GM23338 (cell line): ENCODE measurements around the gene TMEM8B. TPM values are rescaled to one million over a fixed set of nuclear protein-coding genes. Genes with fewer than 3 reads are reported as not detected.

Experiments
- CREB1 ChIP-seq: fragments of 250-450 bp; sonication (Bioruptor Pico); IDR thresholded peaks from 2 replicates; pipeline ENCODE4 v1.5.0; 2020; ENCODE audit warnings: low read depth, mild to moderate bottlenecking, moderate library complexity
- EZH2 ChIP-seq: fragments of 200-600 bp; sonication (generic); IDR thresholded peaks from one replicate; pipeline ENCODE4 v1.8.0; 2017; ENCODE audit warnings: antibody characterized with exemption, mild to moderate bottlenecking, low read depth; ENCODE audit not compliant: unreplicated experiment
- NANOG ChIP-seq: IDR thresholded peaks from 2 replicates; pipeline ENCODE4 v1.6.1; 2016; ENCODE audit warnings: antibody characterized with exemption, borderline replicate concordance
- STAT1 ChIP-seq: IDR thresholded peaks from one replicate; pipeline ENCODE4 v1.6.1; 2016; ENCODE audit warnings: antibody characterized with exemption; ENCODE audit not compliant: unreplicated experiment
- ZNF114 ChIP-seq: fragments of 250-450 bp; sonication (Bioruptor Pico); IDR thresholded peaks from 2 replicates; pipeline ENCODE4 v1.5.0; 2020; ENCODE audit warnings: mild to moderate bottlenecking, moderate library complexity
- polyA plus RNA-seq: library from polyadenylated mRNA; unstranded; fragments of >200 nt; fragmentation: Nextera tagmentation; extraction: Ambion mirVana; gene quantifications from 2 replicates; pipeline ENCODE4 v1.2.1, GENCODE V29; 2016
- total RNA-seq: library from RNA; depleted of rRNA; stranded (reverse); fragments of >200 nt; shearing (Covaris generic); gene quantifications from 2 replicates; pipeline ENCODE4 v1.2.3, GENCODE V29; 2014
- TF ChIP-seq, protein P1 (sequence below): fragments of 250-450 bp; sonication (Bioruptor Pico); IDR thresholded peaks from 2 replicates; pipeline ENCODE4 v1.5.0; 2020; ENCODE audit warnings: mild to moderate bottlenecking, moderate library complexity
- TF ChIP-seq, protein P2 (sequence below): IDR thresholded peaks from 2 replicates; pipeline ENCODE4 v1.6.1; 2016; ENCODE audit warnings: antibody characterized with exemption
- TF ChIP-seq, protein P3 (sequence below): IDR thresholded peaks from one replicate; pipeline ENCODE4 v1.6.1; 2018; ENCODE audit warnings: antibody characterized with exemption; ENCODE audit not compliant: unreplicated experiment

Gene TMEM8B
- total and polyA plus RNA-seq, 2 experiments from 2014 or later: 4.2 to 5.5 TPM

DNA sequence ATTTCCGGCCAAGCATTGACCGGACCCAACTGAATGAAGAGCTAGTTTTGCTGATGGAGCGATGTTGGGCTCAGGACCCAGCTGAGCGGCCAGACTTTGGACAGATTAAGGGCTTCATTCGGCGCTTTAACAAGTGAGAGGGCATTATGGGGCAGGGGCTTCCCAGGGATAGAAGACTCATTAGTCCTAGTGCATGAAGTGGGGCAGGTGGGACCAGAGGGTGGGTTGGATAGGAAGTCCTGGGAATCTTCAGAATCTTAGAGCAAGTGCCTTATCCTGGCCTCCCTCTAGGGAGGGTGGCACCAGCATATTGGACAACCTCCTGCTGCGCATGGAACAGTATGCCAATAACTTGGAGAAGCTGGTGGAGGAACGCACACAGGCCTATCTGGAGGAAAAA, 22.9 kb upstream of the TMEM8B start (continued):
- TF ChIP-seq, protein P1, sequence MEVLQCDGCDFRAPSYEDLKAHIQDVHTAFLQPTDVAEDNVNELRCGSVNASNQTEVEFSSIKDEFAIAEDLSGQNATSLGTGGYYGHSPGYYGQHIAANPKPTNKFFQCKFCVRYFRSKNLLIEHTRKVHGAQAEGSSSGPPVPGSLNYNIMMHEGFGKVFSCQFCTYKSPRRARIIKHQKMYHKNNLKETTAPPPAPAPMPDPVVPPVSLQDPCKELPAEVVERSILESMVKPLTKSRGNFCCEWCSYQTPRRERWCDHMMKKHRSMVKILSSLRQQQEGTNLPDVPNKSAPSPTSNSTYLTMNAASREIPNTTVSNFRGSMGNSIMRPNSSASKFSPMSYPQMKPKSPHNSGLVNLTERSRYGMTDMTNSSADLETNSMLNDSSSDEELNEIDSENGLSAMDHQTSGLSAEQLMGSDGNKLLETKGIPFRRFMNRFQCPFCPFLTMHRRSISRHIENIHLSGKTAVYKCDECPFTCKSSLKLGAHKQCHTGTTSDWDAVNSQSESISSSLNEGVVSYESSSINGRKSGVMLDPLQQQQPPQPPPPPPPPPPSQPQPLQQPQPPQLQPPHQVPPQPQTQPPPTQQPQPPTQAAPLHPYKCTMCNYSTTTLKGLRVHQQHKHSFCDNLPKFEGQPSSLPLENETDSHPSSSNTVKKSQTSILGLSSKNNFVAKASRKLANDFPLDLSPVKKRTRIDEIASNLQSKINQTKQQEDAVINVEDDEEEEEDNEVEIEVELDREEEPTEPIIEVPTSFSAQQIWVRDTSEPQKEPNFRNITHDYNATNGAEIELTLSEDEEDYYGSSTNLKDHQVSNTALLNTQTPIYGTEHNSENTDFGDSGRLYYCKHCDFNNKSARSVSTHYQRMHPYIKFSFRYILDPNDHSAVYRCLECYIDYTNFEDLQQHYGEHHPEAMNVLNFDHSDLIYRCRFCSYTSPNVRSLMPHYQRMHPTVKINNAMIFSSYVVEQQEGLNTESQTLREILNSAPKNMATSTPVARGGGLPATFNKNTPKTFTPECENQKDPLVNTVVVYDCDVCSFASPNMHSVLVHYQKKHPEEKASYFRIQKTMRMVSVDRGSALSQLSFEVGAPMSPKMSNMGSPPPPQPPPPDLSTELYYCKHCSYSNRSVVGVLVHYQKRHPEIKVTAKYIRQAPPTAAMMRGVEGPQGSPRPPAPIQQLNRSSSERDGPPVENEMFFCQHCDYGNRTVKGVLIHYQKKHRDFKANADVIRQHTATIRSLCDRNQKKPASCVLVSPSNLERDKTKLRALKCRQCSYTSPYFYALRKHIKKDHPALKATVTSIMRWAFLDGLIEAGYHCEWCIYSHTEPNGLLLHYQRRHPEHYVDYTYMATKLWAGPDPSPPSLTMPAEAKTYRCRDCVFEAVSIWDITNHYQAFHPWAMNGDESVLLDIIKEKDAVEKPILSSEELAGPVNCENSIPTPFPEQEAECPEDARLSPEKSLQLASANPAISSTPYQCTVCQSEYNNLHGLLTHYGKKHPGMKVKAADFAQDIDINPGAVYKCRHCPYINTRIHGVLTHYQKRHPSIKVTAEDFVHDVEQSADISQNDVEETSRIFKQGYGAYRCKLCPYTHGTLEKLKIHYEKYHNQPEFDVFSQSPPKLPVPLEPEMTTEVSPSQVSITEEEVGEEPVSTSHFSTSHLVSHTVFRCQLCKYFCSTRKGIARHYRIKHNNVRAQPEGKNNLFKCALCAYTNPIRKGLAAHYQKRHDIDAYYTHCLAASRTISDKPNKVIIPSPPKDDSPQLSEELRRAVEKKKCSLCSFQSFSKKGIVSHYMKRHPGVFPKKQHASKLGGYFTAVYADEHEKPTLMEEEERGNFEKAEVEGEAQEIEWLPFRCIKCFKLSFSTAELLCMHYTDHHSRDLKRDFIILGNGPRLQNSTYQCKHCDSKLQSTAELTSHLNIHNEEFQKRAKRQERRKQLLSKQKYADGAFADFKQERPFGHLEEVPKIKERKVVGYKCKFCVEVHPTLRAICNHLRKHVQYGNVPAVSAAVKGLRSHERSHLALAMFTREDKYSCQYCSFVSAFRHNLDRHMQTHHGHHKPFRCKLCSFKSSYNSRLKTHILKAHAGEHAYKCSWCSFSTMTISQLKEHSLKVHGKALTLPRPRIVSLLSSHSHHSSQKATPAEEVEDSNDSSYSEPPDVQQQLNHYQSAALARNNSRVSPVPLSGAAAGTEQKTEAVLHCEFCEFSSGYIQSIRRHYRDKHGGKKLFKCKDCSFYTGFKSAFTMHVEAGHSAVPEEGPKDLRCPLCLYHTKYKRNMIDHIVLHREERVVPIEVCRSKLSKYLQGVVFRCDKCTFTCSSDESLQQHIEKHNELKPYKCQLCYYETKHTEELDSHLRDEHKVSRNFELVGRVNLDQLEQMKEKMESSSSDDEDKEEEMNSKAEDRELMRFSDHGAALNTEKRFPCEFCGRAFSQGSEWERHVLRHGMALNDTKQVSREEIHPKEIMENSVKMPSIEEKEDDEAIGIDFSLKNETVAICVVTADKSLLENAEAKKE (CRISPR knock-in tag): no peak
- TF ChIP-seq NANOG (no peak), CREB1 (CRISPR knock-in tag) (no peak), STAT1 (no peak), ZNF114 (CRISPR knock-in tag) (no peak), EZH2 (no peak)
- TF ChIP-seq, protein P2, sequence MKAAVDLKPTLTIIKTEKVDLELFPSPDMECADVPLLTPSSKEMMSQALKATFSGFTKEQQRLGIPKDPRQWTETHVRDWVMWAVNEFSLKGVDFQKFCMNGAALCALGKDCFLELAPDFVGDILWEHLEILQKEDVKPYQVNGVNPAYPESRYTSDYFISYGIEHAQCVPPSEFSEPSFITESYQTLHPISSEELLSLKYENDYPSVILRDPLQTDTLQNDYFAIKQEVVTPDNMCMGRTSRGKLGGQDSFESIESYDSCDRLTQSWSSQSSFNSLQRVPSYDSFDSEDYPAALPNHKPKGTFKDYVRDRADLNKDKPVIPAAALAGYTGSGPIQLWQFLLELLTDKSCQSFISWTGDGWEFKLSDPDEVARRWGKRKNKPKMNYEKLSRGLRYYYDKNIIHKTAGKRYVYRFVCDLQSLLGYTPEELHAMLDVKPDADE: no peak
- TF ChIP-seq, protein P3, sequence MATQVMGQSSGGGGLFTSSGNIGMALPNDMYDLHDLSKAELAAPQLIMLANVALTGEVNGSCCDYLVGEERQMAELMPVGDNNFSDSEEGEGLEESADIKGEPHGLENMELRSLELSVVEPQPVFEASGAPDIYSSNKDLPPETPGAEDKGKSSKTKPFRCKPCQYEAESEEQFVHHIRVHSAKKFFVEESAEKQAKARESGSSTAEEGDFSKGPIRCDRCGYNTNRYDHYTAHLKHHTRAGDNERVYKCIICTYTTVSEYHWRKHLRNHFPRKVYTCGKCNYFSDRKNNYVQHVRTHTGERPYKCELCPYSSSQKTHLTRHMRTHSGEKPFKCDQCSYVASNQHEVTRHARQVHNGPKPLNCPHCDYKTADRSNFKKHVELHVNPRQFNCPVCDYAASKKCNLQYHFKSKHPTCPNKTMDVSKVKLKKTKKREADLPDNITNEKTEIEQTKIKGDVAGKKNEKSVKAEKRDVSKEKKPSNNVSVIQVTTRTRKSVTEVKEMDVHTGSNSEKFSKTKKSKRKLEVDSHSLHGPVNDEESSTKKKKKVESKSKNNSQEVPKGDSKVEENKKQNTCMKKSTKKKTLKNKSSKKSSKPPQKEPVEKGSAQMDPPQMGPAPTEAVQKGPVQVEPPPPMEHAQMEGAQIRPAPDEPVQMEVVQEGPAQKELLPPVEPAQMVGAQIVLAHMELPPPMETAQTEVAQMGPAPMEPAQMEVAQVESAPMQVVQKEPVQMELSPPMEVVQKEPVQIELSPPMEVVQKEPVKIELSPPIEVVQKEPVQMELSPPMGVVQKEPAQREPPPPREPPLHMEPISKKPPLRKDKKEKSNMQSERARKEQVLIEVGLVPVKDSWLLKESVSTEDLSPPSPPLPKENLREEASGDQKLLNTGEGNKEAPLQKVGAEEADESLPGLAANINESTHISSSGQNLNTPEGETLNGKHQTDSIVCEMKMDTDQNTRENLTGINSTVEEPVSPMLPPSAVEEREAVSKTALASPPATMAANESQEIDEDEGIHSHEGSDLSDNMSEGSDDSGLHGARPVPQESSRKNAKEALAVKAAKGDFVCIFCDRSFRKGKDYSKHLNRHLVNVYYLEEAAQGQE: no peak
